Loucy (cell line): ENCODE measurements around the gene ZBED4.

Experiments
- EZH2phosphoT487 ChIP-seq: fragments of 200-600 bp; IDR thresholded peaks from 2 replicates; pipeline ENCODE4 v1.6.1; 2018; ENCODE audit warnings: antibody characterized with exemption, mild to moderate bottlenecking, moderate library complexity, borderline replicate concordance
- TF ChIP-seq, protein P1 (sequence below): fragments of 200-600 bp; sonication (generic); conservative IDR thresholded peaks from 2 replicates; pipeline ENCODE4 v1.5.1; 2014; ENCODE audit warnings: mild to moderate bottlenecking, antibody characterized with exemption, low read length

DNA sequence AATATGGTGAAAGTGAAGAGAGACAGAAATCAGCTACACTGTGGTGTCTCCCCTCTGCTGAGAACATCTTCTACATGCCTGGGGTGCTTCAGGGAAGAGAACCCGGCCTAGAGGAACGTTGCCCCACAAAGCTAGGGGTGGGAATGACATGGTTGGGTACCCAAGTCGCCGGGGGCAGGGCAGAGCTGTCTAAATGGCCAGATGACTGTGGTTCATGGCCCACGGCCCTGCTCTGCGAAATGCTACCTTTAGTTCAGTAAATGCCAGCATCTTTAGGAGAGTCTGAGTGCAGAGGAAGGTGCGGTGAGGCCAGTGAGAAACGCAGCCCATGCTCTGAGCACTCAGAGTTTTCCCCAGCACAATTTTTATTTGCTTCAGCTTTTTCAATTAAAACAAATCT, 38.8 kb upstream of the ZBED4 start:
- TF ChIP-seq, protein P1, sequence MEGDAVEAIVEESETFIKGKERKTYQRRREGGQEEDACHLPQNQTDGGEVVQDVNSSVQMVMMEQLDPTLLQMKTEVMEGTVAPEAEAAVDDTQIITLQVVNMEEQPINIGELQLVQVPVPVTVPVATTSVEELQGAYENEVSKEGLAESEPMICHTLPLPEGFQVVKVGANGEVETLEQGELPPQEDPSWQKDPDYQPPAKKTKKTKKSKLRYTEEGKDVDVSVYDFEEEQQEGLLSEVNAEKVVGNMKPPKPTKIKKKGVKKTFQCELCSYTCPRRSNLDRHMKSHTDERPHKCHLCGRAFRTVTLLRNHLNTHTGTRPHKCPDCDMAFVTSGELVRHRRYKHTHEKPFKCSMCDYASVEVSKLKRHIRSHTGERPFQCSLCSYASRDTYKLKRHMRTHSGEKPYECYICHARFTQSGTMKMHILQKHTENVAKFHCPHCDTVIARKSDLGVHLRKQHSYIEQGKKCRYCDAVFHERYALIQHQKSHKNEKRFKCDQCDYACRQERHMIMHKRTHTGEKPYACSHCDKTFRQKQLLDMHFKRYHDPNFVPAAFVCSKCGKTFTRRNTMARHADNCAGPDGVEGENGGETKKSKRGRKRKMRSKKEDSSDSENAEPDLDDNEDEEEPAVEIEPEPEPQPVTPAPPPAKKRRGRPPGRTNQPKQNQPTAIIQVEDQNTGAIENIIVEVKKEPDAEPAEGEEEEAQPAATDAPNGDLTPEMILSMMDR: no peak
- TF ChIP-seq EZH2phosphoT487: no peak
